Measurements from ENCODE around the gene VSTM2L.

Gene VSTM2L

GRCh38 chr20:37919389-37920040, 16.6 kb downstream of the VSTM2L start:
- DNase-seq (ENCODE audit: low spot score), result no peak

- DNase-seq (ENCODE audit: low spot score), result no peak
Observed at GRCh38 chr20:37920270-37920669, 17.3 kb downstream of the VSTM2L start.

- no peak for DNase-seq (ENCODE audit: low spot score)
Observed at GRCh38 chr20:37920679-37921322, 17.9 kb downstream of the VSTM2L start.

- no peak for DNase-seq (ENCODE audit: low spot score)
Observed at GRCh38 chr20:37921341-37921929, 18.5 kb downstream of the VSTM2L start.

GRCh38 chr20:37922016-37922415, 19.1 kb downstream of the VSTM2L start:
- no peak for DNase-seq (ENCODE audit: low spot score)

GRCh38 chr20:37925265-37926165, 22.6 kb downstream of the VSTM2L start:
- no peak for DNase-seq (ENCODE audit: low spot score)

- DNase-seq (ENCODE audit: low spot score), result no peak
Observed at GRCh38 chr20:37926612-37927011, 23.7 kb downstream of the VSTM2L start.

GRCh38 chr20:37927410-37928095, 24.6 kb downstream of the VSTM2L start:
- no peak for DNase-seq (ENCODE audit: low spot score)

GRCh38 chr20:37928996-37929682, 26.2 kb downstream of the VSTM2L start:
- DNase-seq (ENCODE audit: low spot score), result no peak

- no peak for DNase-seq (ENCODE audit: low spot score)
Observed at GRCh38 chr20:37929683-37930014, 26.7 kb downstream of the VSTM2L start.

- no peak for DNase-seq (ENCODE audit: low spot score)
Observed at GRCh38 chr20:37931153-37931922, 28.4 kb downstream of the VSTM2L start.

- DNase-seq (ENCODE audit: low spot score), result no peak
Observed at GRCh38 chr20:37932074-37932473, 29.1 kb downstream of the VSTM2L start.

GRCh38 chr20:37932919-37933318, 30.0 kb downstream of the VSTM2L start:
- DNase-seq (ENCODE audit: low spot score), result no peak

GRCh38 chr20:37933786-37934633, 31.1 kb downstream of the VSTM2L start:
- DNase-seq (ENCODE audit: low spot score), result no peak

- no peak for DNase-seq (ENCODE audit: low spot score)
Observed at GRCh38 chr20:37934634-37935375, 31.9 kb downstream of the VSTM2L start.

GRCh38 chr20:37935435-37935834, 32.5 kb downstream of the VSTM2L start:
- no peak for DNase-seq (ENCODE audit: low spot score)

GRCh38 chr20:37936041-37936440, 33.1 kb downstream of the VSTM2L start:
- no peak for DNase-seq (ENCODE audit: low spot score)

GRCh38 chr20:37936451-37936850, 33.5 kb downstream of the VSTM2L start:
- no peak for DNase-seq (ENCODE audit: low spot score)

- no peak for DNase-seq (ENCODE audit: low spot score)
Observed at GRCh38 chr20:37937686-37938085, 34.8 kb downstream of the VSTM2L start.

Data from globus pallidus (tissue), 1 donor.